ENCODE measurements around the gene BAX. TPM values are rescaled to one million over a fixed set of nuclear protein-coding genes. Genes with fewer than 3 reads are reported as not detected.

Gene BAX
- total RNA-seq, 1 donor from 2014 or later: 59.9 TPM

Other genes starting within 250 kb of the BAX start
- gene MAMSTR, start 235.2 kb upstream of the BAX start, total RNA-seq (ENCODE audit: insufficient read depth, low replicate concordance): not detected
- gene RASIP1, start 214.3 kb upstream of the BAX start, total RNA-seq (ENCODE audit: insufficient read depth, low replicate concordance): 3.1 TPM
- not detected for gene IZUMO1, start 208.0 kb upstream of the BAX start, total RNA-seq (ENCODE audit: insufficient read depth, low replicate concordance)
- gene FUT1, start 202.2 kb upstream of the BAX start, total RNA-seq (ENCODE audit: insufficient read depth, low replicate concordance): 1.4 TPM
- gene FGF21, start 199.4 kb upstream of the BAX start, total RNA-seq (ENCODE audit: insufficient read depth, low replicate concordance): not detected
- 11.1 TPM for gene BCAT2, start 143.8 kb upstream of the BAX start, total RNA-seq (ENCODE audit: insufficient read depth, low replicate concordance)
- gene HSD17B14, start 118.4 kb upstream of the BAX start, total RNA-seq (ENCODE audit: insufficient read depth, low replicate concordance): 3.4 TPM
- 2.6 TPM for gene PLEKHA4, start 86.3 kb upstream of the BAX start, total RNA-seq (ENCODE audit: insufficient read depth, low replicate concordance)
- 138 TPM for gene PPP1R15A, start 82.5 kb upstream of the BAX start, total RNA-seq (ENCODE audit: insufficient read depth, low replicate concordance)
- not detected for gene TULP2, start 56.1 kb upstream of the BAX start, total RNA-seq (ENCODE audit: insufficient read depth, low replicate concordance)
- 160 TPM for gene NUCB1, start 54.6 kb upstream of the BAX start, total RNA-seq (ENCODE audit: insufficient read depth, low replicate concordance)
- gene DHDH, start 21.2 kb upstream of the BAX start, total RNA-seq (ENCODE audit: insufficient read depth, low replicate concordance): not detected
- 2,219 TPM for gene FTL, start 10.4 kb downstream of the BAX start, total RNA-seq (ENCODE audit: insufficient read depth, low replicate concordance)
- gene GYS1, start 38.4 kb downstream of the BAX start, total RNA-seq (ENCODE audit: insufficient read depth, low replicate concordance): 46.9 TPM
- 47.2 TPM for gene RUVBL2, start 39.0 kb downstream of the BAX start, total RNA-seq (ENCODE audit: insufficient read depth, low replicate concordance)
- gene LHB, start 62.2 kb downstream of the BAX start, total RNA-seq (ENCODE audit: insufficient read depth, low replicate concordance): not detected
- gene CGB3, start 69.5 kb downstream of the BAX start, total RNA-seq (ENCODE audit: insufficient read depth, low replicate concordance): not detected
- gene CGB2, start 77.0 kb downstream of the BAX start, total RNA-seq (ENCODE audit: insufficient read depth, low replicate concordance): 5.5 TPM
- not detected for gene CGB1, start 82.0 kb downstream of the BAX start, total RNA-seq (ENCODE audit: insufficient read depth, low replicate concordance)
- not detected for gene CGB5, start 89.0 kb downstream of the BAX start, total RNA-seq (ENCODE audit: insufficient read depth, low replicate concordance)
- gene CGB8, start 94.2 kb downstream of the BAX start, total RNA-seq (ENCODE audit: insufficient read depth, low replicate concordance): not detected
- gene CGB7, start 102.9 kb downstream of the BAX start, total RNA-seq (ENCODE audit: insufficient read depth, low replicate concordance): not detected
- 4.1 TPM for gene NTF4, start 109.9 kb downstream of the BAX start, total RNA-seq (ENCODE audit: insufficient read depth, low replicate concordance)
- 0.72 TPM for gene KCNA7, start 117.8 kb downstream of the BAX start, total RNA-seq (ENCODE audit: insufficient read depth, low replicate concordance)
- gene SNRNP70, start 130.6 kb downstream of the BAX start, total RNA-seq (ENCODE audit: insufficient read depth, low replicate concordance): 143 TPM
- gene LIN7B, start 159.5 kb downstream of the BAX start, total RNA-seq (ENCODE audit: insufficient read depth, low replicate concordance): not detected
- not detected for gene C19orf73, start 164.3 kb downstream of the BAX start, total RNA-seq (ENCODE audit: insufficient read depth, low replicate concordance)
- 32.5 TPM for gene PPFIA3, start 164.7 kb downstream of the BAX start, total RNA-seq (ENCODE audit: insufficient read depth, low replicate concordance)
- gene HRC, start 200.5 kb downstream of the BAX start, total RNA-seq (ENCODE audit: insufficient read depth, low replicate concordance): 0.72 TPM
- gene TRPM4, start 202.9 kb downstream of the BAX start, total RNA-seq (ENCODE audit: insufficient read depth, low replicate concordance): 8.2 TPM